GM18502 (cell line): ENCODE results near the gene SS18L1.

Source experiments
- ATAC-seq: cut with Tn5 transposase; IDR thresholded peaks from one replicate; pipeline ENCODE4 v1.9.1; 2021; ENCODE audit warnings: mild to moderate bottlenecking; ENCODE audit not compliant: unreplicated experiment, poor library complexity

SS18L1 gene

DNA sequence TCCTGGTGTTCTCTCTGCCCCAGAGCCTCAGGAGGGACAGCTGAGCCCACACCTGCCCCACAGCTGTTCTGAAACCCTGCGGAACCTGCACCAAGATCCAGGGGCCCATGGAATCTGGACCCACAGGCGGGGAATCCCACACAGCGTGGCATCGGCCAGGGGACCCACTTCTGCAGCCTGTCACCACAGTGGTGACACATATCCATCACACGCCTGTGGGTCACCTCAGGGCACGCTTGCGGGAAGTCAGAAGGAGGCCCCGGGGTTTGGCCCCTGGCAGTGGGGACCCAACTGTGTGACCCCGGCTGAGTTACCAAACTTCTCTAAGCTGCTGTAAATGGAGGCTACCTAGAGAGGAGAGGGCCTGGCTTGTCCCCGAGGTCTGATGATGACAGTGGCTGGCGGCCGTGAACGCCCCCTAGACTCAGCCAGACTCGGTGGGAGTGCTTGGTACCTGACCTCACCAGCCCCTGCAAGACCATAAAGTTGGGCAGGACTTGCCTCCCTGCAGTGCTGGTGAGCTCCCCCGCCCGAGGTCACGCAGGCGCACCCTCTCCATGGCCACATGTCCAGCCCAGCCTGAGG, 78.8 kb downstream of the SS18L1 start:
- ATAC-seq = no peak

DNA sequence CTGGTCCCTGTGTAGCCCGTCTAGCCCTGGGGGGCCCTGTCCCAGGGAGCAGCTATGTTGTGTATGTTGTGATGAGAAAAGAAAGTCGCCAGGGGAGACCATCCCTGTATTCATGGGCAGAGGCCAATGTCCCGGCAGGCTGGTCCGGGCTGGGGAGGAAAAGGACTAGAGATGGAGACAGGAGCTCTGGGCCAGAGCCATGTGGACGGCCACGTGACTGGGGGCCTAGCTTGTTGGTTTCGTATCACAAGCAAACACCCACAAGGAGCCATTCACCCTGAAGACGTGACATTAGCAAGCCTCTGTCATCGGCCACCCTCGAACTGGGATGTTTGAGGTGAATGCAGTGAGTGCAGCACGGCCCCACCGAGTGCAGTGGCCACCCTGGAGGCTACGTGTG, 79.4 kb downstream of the SS18L1 start:
- no peak for ATAC-seq

DNA sequence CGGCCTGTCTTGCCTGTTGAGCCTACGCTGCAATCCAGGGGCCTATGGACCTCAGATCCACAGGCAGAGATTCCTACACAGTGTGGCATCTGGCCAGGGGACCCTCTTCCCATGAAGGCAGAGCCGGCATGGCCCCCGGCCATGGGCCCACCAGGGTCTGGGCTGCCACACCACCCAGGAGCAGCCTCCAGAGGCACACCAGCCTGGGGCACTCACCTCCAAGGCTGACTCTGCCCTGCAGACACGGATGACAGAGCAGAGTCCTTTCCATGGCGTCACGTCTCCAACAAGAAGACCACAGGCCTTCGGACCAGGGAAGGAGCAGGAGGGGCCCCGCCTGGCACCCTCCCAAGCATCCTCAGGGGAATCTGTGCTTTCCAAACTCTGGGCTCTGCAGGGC, 80.0 kb downstream of the SS18L1 start:
- ATAC-seq = no peak

DNA sequence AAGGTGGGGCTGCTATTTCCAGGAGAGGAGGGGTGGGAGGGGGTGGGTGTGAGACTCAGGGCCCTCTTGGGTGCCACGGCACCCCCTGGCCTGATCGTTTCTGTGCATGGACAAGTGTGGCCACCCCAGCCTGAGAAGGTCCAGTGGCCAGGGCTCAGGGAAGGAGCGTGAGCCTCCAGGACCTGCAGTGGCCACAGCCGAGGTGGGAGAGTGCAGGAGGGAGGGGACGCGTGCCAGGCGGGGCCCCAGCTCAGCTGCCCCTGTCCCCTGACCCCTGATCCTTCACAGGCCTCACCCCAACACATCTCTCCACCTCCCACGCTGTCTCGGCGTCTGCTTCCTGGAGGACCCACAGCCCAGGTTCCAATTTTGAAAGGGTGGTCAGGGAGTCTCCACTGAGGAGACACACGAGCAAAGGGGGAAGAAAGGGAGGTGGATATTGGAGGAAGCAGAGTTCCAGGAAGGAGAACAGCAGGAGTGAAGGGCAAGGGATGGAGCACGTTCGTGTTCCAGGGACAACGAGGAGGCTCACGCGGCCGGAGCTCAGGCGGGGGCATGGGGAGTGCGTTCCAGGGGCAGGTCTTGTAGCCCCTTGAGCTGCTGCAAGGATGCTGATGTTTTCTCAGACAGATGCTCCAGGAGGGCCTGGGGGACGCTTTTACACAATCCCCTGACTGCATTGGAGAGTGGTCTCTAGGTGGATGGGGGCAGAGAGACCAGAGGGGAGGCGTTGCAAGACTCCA, 80.7 kb downstream of the SS18L1 start:
- ATAC-seq = no peak

DNA sequence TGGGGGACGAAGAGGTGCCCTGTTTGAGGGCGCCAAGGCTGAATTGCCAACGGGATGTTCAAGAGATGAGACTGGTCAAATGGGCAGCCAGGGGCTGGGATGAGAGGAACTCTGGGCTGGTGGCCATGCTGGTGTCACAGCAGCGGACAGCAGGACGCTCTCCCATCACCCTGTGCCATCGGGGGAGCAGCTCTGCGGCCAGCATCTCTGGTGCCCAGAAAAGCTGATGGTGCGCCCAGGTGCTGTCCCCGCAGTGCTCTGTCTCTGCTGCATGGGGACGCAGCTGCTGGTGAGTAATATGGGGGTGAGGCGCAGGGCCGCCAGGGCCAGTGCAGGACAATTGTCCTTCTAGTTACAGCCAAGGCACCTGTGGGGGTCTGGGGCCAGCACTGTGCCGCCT, 81.5 kb downstream of the SS18L1 start:
- no peak for ATAC-seq

DNA sequence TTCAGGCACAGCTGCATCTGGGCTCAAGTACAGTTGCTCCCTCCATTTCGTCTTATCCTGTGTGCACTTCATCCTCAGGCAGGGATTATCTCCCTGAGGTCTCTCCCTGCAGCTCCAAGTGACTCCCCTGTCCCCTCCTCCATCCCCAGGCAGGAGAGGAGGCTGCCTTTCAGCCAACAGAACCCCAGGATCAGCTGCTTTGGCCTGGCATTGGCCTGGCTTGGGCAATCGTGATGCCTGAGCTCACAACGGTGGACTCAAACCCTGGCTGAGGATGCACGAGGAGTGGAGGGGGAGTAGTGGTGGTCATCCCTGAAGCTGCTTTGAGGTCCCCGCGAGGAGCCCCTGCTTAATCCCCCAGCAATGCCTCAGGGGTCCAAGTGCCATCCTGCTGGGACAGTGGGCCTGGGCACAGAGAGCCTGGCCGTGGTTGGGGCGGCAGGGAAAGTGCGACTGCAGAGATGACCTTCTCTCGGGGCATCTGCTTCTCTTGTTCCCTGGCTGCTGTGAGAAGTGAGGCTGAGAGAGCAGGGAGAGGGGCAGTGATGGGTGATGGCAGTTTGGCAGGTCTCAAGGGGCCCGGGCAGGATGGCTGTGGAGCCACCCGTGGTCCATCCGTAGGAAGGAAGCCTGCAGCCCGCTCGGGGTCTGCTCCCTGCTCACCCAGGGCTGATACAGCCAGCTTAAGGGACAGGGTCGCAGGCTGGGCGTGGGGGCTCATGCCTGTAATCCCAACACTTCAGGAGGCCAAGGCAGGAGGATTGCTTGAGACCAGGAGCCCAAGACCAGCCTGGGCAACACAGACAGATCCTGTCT, 82.5 kb downstream of the SS18L1 start:
- no peak for ATAC-seq

DNA sequence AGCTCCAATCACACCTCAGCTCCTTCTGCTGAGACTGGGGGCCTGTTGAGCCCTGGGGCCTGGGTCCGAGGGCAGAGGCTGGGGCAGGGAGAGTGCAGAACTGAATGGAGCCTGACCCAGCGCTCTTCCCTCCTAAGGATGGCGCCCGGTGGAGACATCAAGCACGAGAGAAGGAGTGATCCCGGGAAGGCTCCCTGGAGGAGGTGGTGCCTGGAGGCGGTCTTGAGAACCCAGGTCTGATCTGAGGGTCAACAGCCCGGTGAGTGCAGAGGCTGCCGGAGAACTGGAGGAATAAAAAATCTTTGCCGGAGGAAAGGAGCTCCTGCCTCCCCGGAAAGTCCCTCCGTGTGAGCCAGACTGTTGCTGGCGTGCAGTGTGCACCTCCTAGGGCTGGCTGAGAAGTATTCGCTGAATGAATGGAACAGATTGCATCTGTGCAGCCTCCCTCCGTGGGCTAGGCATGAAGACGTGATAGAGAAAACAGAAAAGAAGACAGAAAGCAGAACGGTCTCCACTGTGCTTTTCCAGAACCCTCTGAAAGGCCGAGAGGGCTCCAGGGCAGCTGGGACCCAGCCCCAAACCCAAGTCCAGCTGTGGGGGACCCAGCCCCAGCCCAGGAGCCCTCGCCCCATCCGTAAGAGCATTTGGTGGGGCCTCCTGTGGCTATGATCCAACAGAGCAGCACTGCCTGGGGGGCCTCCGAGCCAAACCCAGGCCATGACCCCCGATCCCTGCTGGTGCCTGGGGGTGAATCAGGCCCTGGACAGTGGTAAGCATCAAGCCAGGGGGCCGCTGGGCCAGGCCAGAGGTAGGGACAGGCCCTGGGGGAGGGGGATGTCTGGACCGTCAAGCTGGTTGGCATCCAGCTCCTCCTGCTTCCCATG, 83.4 kb downstream of the SS18L1 start:
- no peak for ATAC-seq

DNA sequence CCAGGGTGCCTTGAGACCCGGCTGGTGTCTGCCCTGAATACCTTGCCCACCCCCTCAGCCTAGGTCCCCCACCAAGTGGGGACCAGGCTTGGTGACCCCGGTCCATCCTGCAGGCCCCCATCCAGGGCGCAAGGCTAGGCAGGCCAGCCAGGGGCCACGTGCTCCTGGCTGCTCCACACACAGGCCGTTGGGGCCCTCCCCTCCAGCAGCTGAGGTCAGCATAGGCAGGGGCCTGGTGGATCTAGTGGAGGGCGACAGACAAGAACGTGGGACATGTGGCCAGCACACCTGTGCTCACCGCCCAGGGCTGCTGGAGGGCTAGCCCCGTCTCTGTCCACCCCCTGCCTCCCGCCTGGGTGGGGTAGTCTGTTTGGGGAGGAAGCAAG, 84.0 kb downstream of the SS18L1 start:
- ATAC-seq = no peak

DNA sequence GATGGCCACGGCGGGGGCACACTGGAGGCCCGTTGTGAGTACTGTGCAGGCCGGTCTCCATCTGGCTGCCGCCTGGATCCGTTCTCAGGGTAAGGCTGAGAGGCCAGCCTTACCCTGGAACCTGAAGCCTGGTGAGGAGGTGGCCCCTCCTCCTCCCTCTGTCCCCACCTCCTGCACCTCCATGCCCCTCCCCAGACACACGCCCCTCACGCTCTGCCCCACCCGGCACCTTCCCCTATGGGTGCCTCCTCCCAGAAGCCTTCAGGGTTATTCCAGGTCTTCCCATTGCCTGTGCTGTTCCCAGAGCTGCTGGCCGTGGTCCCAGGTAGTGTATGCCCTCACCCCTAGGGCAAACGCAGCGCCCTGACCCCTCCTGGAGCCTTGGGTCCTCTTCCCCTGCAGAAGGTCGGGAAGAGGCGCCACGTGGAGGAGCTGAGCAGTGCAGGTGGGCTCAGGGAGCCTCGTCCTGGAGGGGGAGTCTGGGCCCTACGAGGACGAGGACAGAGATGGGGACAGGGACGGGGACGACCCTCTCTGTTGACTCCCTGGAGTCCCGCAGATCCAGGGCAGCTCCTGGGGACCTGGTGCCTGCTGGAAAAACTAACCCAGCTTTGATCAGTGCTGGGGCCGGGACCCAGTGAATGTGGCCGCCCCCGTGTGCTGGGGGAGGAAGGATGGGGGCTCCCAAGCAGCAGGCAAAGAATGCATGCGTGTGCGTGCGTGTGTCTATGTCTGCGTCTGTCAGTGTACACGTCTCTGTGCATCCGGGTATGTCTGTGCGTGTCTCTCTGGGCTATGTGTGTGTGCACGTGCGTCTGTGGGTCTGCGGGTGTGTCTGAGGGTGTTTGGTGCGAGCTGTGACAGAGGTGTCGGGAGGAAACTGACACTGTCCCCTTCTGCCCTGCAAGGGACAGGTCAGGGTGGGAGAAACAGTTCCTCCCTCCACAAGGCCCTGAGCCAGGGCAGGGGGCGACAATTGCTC, 84.7 kb downstream of the SS18L1 start:
- no peak for ATAC-seq

DNA sequence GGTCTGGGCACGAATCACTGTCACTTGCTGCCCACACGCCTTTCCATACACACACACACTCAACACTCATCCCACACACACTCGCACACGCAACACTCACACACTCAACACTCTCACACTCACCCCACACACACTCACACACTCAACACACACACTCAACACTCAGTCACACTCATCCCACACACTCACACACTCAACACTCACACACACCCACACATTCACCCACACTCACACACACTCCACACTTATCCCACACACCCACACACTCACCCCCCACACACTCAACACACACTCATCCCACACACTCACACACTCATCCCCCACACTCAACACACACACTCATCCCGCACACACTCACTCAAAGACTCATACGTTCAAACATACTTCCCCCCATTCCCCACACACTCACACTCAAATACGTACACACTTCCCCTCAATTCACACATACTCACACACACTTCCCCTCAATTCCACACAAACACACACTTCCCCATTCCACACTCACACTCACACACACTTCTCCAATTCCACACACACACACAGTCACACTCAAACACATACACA, 85.5 kb downstream of the SS18L1 start:
- no peak for ATAC-seq

DNA sequence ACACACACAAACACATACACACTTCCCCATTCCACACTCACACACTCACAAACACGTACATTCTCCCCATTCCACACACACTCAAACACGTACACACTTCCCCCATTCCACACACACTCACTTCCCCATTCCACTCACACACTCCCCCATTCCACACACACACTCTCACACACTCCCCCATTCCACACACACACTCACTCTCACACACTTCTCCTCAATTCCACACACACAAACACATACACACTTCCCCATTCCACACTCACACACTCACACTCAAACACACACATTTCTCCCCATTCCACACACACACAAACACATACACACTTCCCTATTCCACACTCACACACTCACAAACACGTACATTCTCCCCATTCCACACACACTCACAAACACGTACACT, 86.1 kb downstream of the SS18L1 start:
- no peak for ATAC-seq

DNA sequence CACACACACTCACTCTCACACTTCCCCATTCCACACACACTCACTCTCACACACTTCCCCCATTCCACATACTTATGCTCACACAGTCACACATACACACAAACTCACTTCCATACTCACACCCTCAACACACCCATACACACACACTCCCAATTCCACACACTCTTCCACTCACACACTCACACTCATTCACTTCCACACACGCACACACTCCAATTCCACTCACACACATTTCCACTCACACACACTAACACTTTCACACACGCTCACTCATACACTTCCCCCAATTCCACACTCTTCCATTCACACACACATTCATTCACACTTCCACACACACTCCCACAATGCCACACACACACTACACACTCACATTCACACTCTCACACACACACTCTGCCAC, 86.7 kb downstream of the SS18L1 start:
- ATAC-seq = no peak

DNA sequence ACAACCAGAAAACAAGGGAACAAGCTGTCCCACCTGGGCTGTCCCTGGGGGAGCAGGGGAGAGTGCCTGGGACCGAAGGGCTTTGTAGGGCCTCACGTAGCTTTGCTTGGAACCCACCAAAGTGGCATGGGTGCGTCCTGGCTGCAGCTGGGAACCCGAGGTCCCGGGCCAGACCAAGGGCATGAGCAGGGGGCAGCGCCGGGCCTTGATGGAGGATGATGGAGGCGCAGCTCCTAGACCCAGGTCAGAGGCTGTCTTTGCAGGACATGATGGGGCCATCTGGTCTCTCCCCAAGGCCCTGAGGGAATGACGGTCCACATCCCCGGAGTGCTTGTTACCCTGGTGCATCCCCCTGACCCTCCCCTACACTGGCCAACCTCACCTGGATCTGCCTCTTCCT, 87.1 kb downstream of the SS18L1 start:
- no peak for ATAC-seq

DNA sequence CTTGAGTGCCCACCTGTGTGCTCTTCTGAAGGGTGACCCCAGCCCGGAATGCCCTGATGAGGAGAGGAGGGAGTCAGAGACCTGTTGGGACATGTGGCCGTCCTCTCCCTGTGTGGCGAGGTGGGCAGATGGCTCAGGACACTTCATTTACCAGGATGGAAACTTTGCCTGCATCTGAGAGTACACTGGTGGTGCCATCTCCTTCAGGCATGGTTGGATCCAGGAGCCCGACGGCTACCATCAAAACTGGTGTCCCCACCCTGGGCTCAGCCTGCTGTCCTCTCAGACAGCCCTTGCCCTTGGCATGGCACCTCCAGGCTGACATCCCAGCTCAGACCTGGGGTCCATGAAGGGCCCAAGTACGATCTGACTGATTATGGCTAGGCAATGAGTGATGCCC, 87.7 kb downstream of the SS18L1 start:
- no peak for ATAC-seq
